HG03575 (cell line): ENCODE results near the gene ASPSCR1.
"Not testable (repeated sequence)": the region's sequence is repeated elsewhere in the genome, so short reads cannot be mapped to it uniquely, and the experiment has no call there.

Experiments used
- ATAC-seq: cut with Tn5 transposase; IDR thresholded peaks from one replicate; pipeline ENCODE4 v1.9.1; 2021; ENCODE audit not compliant: unreplicated experiment, insufficient number of reproducible peaks, low FRiP score; ENCODE audit errors: extremely low read depth

Gene ASPSCR1

DNA sequence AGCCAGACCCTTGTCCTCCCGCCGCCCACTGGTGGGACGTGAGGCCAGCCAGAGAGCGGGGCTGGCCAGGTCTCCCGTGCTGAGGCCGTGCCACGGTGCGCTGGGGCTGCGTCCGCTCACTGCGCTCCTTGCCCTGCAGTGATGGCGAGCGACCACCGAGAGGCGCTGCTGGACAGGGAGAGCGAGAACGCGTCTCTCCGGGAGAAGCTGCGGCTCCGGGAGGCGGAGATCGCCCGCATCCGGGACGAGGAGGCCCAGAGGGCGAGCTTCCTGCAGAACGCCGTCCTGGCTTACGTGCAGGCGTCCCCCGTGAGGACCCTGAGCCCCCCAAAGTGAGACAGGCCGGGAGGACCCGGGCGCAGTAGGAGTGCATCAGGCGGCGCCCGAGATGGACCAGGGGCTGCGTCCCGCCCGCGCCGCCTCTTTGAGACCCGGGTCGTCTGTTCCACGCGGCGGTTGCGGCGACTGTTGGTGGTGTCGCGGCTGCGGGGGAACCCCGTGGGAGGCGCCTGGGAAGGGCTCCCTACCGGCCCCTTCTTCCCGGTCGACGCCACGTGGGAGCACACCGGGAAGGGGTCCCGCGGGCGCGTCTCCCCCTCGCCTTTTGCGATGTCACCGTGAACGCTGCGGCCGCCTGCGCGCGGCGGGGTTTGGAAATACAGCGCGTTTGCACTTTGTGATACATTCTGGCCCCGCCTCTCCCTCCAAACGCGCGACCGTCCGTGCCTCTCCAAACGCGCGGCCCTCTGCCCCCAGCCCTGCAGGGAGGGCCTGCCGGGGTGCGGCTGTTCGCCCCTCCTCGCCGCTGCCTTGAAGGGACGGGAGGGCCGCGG lies 53.3 kb downstream of the ASPSCR1 start:
- ATAC-seq, result no peak

DNA sequence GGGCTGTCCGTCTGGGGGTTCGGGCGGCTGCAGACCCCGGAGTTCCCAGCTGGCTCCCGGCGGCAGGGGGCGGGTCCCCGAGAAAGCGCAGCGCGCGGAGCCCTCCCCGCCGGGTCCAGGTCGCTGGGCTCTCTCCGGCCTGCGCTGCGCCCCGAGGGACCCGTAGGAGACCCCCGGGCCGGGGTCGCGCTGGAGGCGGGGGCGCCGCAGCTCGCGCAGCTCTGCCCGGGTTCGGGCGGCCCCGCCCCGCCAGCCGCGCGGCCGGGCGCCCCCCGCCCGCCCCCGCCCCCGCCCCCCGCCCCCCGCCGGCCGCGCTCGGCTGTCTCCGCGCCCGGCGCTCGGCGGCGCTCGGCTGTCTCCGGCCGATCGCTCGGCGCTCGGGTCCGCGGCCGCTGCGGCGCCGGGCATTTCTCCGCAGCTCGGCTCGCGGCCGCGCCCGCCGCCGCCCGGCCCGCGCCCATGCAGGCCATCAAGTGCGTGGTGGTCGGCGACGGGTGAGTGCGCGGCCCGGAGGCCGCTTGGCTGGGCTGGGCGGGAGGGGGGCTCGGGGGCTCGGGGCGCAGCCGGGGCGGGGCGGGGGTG lies 54.0 kb downstream of the ASPSCR1 start, which contains the start of gene RAC3:
Gene RAC3 (plus strand): TSS at position 376 of the 582 bp plus-strand sequence. CDS start 84 bp downstream, at position 460.
- ATAC-seq, result no peak

DNA sequence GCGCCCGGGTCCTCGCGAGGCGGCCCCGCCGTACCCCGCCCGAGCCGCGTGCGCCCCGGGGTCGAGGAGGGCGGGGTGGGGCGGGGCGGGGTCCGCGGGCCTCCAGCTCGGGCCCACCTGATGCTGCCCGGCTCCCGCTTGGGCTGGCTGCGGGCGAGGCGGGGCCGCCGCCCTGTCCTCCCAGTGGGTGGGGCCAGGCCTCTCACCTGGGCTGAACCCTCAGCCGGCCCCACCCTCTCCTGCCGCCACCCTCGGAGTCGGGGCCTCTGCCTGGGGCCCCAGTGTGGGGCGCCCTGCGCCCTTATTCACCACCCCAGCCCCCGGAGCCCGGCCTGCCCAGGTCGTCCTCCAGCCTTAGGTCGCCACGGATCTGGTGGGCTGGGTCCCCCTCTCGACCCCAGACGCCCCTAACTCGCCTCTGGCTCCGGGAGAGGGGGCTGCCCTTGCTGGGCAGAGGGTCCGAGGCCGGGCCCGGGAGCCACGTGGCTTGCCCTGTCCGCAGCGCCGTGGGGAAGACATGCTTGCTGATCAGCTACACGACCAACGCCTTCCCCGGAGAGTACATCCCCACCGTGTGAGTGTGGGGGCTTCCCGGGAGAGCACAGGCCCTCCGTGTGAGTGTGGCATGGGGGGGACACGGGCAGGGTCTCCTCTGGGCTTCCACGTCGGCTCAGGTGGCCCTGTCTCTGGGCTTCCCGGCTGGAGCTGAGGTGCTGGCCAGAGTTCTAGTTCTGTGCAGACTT lies 54.6 kb downstream of the ASPSCR1 start:
- ATAC-seq, result no peak

DNA sequence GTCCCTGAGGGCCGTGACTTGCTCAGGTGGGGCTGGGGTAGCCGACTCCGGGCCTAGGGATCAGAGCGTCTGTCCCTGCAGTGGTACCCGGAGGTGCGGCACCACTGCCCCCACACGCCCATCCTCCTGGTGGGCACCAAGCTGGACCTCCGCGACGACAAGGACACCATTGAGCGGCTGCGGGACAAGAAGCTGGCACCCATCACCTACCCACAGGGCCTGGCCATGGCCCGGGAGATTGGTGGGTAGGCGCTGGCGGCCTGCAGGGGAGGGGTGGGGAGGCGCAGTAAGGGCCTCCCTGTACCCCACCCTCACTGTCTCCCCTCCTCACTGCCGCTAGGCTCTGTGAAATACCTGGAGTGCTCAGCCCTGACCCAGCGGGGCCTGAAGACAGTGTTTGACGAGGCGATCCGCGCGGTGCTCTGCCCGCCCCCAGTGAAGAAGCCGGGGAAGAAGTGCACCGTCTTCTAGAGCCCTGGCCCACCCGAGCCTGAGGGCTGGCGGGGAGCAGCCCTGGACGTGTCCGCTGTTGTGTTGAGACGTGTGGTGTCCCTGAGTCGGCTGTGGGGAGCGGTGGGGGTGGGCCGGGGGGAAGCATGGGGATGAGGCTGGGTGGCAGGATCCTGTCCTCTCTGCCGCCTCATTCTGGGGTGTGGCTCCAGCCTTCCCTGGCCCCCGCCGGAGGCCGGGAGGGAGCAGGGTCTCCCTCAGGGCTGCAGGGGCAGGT lies 56.1 kb downstream of the ASPSCR1 start:
- no peak for ATAC-seq

DNA sequence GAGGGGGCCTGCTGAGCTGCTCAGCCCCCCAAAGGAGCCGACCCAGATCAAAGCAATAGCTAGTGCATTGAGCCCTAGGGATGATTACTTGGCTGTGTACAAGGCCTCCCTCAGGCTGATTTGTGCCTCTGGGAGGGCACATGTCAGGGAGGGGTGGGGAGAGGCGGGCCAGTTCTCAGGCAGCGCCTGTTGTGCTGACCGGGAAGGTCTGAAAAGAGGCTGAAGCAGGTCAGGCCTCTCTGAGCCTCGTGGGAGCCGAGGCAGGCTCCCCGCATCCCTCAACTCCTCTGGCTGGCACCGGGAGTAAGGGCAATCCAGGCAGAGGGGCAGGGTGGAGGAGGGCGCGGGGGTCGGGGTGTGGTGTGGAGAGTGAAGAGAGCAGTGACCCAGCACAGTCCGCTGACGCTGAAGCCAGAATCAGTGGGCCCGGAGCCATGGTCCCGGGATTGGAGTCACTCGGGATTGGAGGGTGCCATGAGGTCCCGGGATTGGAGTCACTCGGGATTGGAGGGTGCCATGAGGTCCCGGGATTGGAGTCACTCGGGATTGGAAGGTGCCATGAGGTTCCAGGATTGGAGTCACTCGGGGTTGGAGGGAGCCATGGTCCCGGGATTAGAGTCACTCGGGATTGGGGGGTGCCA lies 57.1 kb downstream of the ASPSCR1 start:
- no peak for ATAC-seq

DNA sequence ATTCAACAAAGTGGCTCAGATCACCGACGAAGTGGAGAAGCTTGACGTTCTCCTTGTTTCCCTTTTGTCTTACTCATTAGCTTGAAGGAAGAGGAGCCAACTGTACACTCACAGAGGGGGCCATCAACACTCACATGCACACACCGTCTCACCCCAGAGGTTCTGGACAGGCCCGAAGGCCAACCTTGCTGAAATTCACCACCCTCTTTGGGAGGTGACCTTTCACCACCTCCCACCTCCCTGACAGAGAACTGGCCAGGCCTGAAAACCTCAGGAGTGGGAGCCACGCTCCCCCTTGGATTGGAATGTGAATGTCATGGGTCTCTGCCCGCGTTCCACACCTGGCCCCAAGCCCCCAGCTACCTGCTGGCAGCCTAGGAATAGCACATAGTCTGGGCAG lies 58.1 kb downstream of the ASPSCR1 start:
- no peak for ATAC-seq

DNA sequence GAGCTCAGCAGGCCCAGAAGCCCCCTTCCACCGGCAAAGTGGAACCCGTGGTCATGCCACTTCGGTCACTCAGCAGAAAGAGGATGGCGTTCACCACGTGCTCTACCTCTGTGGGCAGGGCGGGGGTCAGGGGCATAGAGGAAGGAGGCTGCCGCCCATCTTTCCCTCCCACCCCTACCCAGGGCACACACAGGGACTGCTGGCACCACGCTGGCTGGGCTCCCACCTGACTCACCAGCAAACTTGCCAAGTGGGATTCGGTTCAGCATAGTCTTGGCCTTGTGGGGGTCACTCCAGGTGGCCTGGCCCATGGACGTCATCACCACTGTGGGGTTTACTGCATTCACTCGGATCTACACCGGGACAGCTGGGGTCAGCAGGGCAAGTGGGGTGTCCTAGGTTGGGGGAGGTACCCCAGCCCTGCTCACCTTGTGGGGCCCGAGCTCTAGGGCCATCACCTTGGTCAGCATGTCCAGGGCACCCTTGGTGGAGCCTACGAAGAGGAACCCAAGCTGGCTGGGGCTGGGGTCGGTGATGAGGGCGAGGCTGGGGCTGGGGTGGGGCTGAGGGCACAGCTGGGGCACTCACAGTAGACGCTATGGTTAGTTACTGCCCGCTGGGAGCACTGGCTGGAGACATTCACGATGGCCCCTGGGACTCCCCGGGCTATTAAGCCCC lies 58.7 kb downstream of the ASPSCR1 start:
- no peak for ATAC-seq

DNA sequence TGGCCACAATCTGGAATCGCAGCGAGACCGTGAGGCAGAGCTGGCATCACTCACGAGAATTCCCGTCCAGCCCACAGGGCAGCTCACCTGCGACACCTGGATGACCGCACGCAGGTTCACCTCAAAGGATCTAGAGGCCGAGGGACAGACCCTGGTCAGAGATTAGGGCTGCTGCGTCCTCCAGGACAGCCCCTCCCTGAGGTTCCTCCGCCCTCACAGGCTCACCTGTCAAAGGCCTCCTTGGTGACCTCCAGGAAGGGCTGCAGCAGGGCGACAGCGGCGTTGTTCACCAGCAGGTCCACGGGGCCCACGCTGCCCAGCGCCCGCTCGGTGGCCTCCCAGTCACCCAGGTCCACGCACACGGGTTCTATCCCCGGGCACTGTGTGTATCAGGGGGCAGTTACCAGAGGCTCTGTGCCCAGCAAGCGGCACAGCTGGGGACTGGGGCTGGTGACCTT lies 59.2 kb downstream of the ASPSCR1 start:
- no peak for ATAC-seq

DNA sequence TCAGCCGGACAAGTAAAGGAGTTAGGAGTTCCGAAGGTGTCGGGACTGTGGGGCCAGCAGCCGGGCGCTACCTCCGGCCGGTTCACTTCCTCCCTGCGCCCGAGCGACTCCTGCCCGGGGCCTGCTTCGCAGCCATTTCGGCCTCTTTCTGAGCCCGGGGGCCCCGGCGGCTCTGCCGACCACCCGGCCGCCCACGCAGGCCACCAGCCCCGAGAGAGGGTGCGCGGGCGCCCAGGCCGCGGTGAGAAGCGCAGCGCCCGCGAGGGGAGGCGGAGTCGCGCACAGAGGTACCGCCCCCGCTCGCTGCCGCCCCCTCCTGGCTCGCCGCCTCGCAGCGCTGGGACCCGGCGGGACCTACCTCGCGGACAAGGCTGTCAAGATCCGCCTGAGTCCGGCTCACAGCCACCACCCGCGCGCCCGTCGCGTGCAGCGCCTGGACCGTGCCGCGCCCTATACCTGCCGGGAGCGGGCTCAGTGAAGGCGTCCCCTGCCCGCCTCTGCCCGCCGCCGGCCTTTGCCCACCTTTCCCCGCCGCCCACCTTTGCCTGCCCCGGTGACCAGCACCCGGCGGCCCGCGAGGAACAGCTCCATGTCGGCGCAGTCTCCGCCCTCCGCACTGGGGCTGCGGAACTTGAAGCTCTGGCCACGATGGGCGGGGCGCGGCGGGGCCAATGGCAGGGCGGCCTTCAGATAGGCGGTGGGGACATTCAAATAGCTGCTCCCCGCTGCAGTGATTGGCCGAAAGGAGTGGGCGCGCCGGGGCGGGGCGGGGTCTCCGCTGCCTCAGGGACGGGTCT lies 59.9 kb downstream of the ASPSCR1 start, which contains the start of gene DCXR:
Gene DCXR (minus strand): TSS at position 606 of the 797 bp plus-strand sequence. CDS start 15 bp downstream, at position 591.
- peak; percentile 60 for ATAC-seq

DNA sequence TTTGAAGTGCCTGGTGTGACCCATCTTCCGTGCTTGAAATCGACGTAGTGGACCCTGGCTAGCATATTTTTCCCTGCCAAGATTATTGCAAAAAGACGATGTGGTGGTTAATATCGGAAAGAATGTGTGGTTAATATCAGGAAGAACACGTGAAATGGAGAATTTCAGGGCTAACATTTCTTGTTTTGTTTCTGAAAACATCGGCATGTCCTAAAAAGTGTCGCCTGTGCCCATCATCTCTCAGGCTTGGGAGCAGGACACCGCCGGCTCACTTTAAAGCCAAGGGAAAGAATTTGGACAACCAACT lies 60.4 kb downstream of the ASPSCR1 start:
- ATAC-seq, result no peak

DNA sequence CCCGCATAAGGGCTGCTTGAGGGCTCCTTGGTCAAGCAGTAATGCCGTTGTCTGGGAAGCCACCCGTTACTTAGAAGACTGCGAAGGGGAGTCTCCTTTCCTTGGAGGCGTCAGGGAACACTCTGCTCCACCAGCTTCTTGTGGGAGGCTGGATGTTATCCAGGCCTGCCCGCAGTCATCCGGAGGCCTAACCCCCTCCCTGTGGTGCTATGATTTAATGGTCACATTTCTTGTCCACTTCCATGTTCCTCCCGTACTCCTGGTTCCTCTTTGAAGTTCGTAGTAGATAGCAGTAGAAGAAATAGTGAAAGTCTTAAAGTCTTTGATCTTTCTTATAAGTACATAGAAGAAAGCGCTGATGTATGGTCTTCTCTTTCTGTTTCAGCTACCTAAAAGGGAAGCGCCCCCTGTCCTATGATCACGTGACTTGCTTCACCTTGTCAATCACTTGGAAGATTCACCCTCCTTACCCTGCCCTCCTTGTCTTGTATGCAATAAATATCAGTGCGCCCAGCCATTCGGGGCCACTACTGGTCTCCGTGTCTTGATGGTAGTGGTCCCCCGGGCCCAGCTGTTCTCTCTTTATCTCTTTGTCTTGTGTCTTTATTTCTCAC lies 61.5 kb downstream of the ASPSCR1 start:
- not testable (repeated sequence) for ATAC-seq

DNA sequence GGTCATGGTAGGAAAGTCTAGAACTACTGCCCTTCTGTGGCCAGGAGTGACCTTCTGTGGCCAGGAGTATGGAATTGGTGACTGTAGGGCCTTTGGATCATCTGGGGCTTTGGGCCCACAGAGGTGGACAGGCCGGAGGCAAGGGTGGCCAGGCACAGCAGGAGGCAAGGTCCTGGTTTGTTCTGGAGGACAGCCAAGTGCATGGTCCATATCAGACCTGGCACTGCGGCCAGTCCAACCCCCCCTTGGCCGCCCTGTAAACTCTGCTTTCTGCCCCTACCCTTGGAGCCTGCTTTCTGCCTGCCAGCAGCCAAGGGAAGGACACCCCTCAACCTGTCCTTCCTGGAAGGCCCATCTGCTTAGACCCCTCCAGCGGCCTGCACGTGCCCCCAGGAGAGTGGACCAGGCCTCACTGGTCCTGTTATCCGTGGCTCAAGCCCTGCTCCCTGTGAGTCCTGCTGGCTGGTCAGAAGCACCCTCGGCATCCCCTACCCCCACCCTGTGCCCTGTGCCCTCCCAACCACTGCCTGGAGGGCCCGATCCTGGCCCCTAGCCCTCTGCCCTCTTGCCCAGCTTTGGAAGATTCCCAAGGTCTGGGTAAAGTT lies 62.4 kb downstream of the ASPSCR1 start:
- no peak for ATAC-seq

DNA sequence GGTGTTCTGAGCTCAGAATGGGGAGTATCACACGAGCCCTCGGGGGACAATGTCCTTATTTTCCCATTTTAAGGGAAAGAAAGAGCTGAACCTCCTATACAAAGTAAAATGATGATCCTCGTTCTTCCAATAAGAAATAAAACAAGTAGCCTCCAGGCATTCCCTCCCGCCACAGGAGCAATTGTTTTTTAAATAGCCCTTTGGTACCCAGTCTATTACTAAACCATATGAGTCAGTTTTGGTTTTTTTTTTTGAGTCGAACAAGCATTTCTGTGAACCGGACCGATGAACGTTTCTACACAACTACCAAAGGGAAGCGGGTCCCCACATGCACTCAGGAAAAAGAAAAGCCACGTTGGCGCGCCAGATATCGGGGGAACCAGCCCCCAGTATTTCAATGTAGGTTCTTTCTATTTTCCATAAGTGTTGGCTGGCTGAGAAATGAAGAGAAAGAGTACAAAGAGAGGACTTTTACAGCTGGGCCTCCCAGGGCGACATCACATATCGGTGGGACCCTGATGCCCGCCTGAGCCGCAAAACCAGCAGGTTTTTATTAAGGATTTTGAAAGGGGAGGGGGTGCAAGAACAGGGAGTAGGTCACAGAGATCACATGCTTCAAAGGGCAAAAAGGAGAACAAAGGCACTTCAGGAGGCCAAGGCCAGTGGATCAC lies 63.9 kb downstream of the ASPSCR1 start:
- ATAC-seq, result no peak

DNA sequence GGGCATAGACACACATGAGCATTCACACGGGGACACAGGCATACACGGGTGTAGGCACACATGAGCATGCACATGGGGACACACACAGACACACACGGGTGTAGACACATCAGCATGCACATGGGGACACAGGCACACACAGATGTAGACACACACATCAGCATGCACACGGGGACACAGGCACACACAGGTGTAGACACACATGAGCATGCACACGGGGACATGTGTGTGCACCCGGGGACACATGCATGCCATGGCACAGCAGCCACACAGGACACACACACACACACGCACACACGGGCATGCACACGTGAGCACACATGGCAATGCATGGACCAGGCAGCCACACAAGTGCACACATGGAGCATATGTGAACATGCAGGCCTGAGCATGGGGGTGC lies 65.2 kb downstream of the ASPSCR1 start:
- no peak for ATAC-seq

DNA sequence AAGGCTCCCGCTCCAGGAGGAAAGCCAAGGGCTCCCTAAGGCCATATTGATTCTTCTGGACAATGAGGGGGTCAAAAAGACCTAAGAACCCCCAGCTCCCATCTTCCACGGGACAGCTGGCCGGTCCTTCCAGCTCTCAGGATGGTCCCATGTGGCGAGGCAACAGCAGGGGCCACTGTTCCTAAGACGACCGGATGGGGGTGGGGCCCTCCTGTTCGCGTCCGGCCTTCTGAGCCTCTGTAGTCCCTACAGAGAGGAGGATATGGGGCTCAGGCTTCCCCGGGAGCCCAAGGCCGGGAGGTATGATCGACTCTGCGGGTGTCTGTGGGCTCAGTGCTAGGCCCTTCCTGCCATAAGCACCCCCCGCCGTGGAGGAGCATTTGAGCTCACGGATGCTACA lies 66.1 kb downstream of the ASPSCR1 start:
- ATAC-seq, result no peak

DNA sequence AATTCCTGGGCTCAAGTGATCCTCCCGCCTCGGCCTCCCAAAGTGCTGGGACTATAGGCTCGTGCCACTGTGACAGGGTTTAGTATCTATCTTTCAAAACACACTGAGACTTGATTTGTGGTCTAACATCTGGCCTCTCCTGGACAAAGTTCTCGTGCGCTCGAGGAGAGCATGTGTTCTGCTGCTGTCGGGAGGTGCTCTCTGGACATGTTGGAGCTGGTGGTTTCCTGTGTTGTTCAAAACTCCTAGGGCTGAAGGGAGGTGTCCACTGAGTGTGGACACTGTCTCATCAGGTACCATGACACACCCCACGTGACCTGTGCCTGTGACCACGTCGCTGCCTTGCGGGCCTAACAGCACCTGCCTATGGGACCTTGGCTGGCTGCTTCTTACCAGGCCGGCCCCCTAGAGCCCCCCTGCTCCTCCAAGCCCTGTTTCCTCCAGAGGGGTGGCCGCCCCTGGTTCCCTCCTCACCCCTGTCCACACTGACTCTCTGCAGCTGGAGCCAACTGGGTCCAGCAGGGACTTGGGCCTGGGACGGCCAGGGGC lies 68.6 kb downstream of the ASPSCR1 start:
- no peak for ATAC-seq
